ENCODE measurements around the gene ZBED4.

The ZBED4 gene

GRCh38 chr22:49877642-49878041 lies 24.0 kb downstream of the ZBED4 start:
- Histone ChIP-seq H3K27ac (ENCODE audit: low read depth, low read length) (no peak overlapping the region), H3K4me1 (ENCODE audit: insufficient read depth, low read length) (no peaks in the 10 kb centered on the region), H3K9ac (ENCODE audit: low read length) (no peak overlapping the region), H3K9me3 (ENCODE audit: low read length) (no peaks in the 10 kb centered on the region), H3K36me3 (ENCODE audit: insufficient read depth, low read length) (no peaks in the 10 kb centered on the region), H3K27me3 (ENCODE audit: control insufficient read depth in 1 of 2, insufficient read depth in 2 of 2, low read length in 2 of 2) (no peaks in the 10 kb centered on the region), H3K4me3 (ENCODE audit: low read depth in 1 of 2, low read length in 2 of 2) (no peak overlapping the region)

- H3K4me1 ChIP-seq (ENCODE audit: insufficient read depth, low read length), result no peaks in the 10 kb centered on the region
- H3K27me3 ChIP-seq (ENCODE audit: control insufficient read depth in 1 of 2, insufficient read depth in 2 of 2, low read length in 2 of 2), result no peaks in the 10 kb centered on the region
- no peaks in the 10 kb centered on the region for H3K36me3 ChIP-seq (ENCODE audit: insufficient read depth, low read length)
- H3K9me3 ChIP-seq (ENCODE audit: low read length), result no peaks in the 10 kb centered on the region
- H3K27ac ChIP-seq (ENCODE audit: low read depth, low read length), result no peak overlapping the region
- no peak overlapping the region for H3K9ac ChIP-seq (ENCODE audit: low read length)
- H3K4me3 ChIP-seq (ENCODE audit: low read depth in 1 of 2, low read length in 2 of 2), result no peak overlapping the region
Observed at GRCh38 chr22:49878206-49878605, 24.6 kb downstream of the ZBED4 start.

- H3K9me3 ChIP-seq (ENCODE audit: low read length), result no peaks in the 10 kb centered on the region
- no peaks in the 10 kb centered on the region for H3K4me1 ChIP-seq (ENCODE audit: insufficient read depth, low read length)
- no peak overlapping the region for H3K4me3 ChIP-seq (ENCODE audit: low read depth in 1 of 2, low read length in 2 of 2)
- H3K9ac ChIP-seq (ENCODE audit: low read length), result no peak overlapping the region
- H3K27ac ChIP-seq (ENCODE audit: low read depth, low read length), result no peak overlapping the region
- H3K27me3 ChIP-seq (ENCODE audit: control insufficient read depth in 1 of 2, insufficient read depth in 2 of 2, low read length in 2 of 2), result no peaks in the 10 kb centered on the region
- H3K36me3 ChIP-seq (ENCODE audit: insufficient read depth, low read length), result peaks cover 7% of the 10 kb centered on the region
Observed at GRCh38 chr22:49879871-49880270, 26.2 kb downstream of the ZBED4 start.

- no peaks in the 10 kb centered on the region for H3K4me1 ChIP-seq (ENCODE audit: insufficient read depth, low read length)
- H3K27me3 ChIP-seq (ENCODE audit: control insufficient read depth in 1 of 2, insufficient read depth in 2 of 2, low read length in 2 of 2), result no peaks in the 10 kb centered on the region
- peaks cover 7% of the 10 kb centered on the region for H3K36me3 ChIP-seq (ENCODE audit: insufficient read depth, low read length)
- H3K9me3 ChIP-seq (ENCODE audit: low read length), result no peaks in the 10 kb centered on the region
- no peak overlapping the region for H3K9ac ChIP-seq (ENCODE audit: low read length)
- no peak overlapping the region for H3K4me3 ChIP-seq (ENCODE audit: low read depth in 1 of 2, low read length in 2 of 2)
- H3K27ac ChIP-seq (ENCODE audit: low read depth, low read length), result no peak overlapping the region
Observed at GRCh38 chr22:49880281-49880680, 26.6 kb downstream of the ZBED4 start.

- Histone ChIP-seq H3K27ac (ENCODE audit: low read depth, low read length) (no peak overlapping the region), H3K36me3 (ENCODE audit: insufficient read depth, low read length) (peaks cover 22% of the 10 kb centered on the region), H3K4me1 (ENCODE audit: insufficient read depth, low read length) (no peaks in the 10 kb centered on the region), H3K4me3 (ENCODE audit: low read depth in 1 of 2, low read length in 2 of 2) (no peak overlapping the region), H3K27me3 (ENCODE audit: control insufficient read depth in 1 of 2, insufficient read depth in 2 of 2, low read length in 2 of 2) (no peaks in the 10 kb centered on the region), H3K9ac (ENCODE audit: low read length) (no peak overlapping the region), H3K9me3 (ENCODE audit: low read length) (no peaks in the 10 kb centered on the region)
Observed at GRCh38 chr22:49881856-49882255, 28.2 kb downstream of the ZBED4 start.

- Histone ChIP-seq H3K9me3 (ENCODE audit: low read length) (no peaks in the 10 kb centered on the region), H3K36me3 (ENCODE audit: insufficient read depth, low read length) (peaks cover 30% of the 10 kb centered on the region), H3K4me1 (ENCODE audit: insufficient read depth, low read length) (no peaks in the 10 kb centered on the region), H3K9ac (ENCODE audit: low read length) (no peak overlapping the region), H3K4me3 (ENCODE audit: low read depth in 1 of 2, low read length in 2 of 2) (no peak overlapping the region), H3K27ac (ENCODE audit: low read depth, low read length) (no peak overlapping the region), H3K27me3 (ENCODE audit: control insufficient read depth in 1 of 2, insufficient read depth in 2 of 2, low read length in 2 of 2) (no peaks in the 10 kb centered on the region)
Observed at GRCh38 chr22:49882519-49883293, 29.1 kb downstream of the ZBED4 start.

GRCh38 chr22:49883294-49883640 lies 29.6 kb downstream of the ZBED4 start:
- Histone ChIP-seq H3K4me3 (ENCODE audit: low read depth in 1 of 2, low read length in 2 of 2) (no peak overlapping the region), H3K36me3 (ENCODE audit: insufficient read depth, low read length) (peaks cover 31% of the 10 kb centered on the region), H3K9ac (ENCODE audit: low read length) (no peak overlapping the region), H3K9me3 (ENCODE audit: low read length) (no peaks in the 10 kb centered on the region), H3K4me1 (ENCODE audit: insufficient read depth, low read length) (no peaks in the 10 kb centered on the region), H3K27ac (ENCODE audit: low read depth, low read length) (no peak overlapping the region), H3K27me3 (ENCODE audit: control insufficient read depth in 1 of 2, insufficient read depth in 2 of 2, low read length in 2 of 2) (no peaks in the 10 kb centered on the region)

- Histone ChIP-seq H3K27me3 (ENCODE audit: control insufficient read depth in 1 of 2, insufficient read depth in 2 of 2, low read length in 2 of 2) (no peaks in the 10 kb centered on the region), H3K36me3 (ENCODE audit: insufficient read depth, low read length) (peaks cover 33% of the 10 kb centered on the region), H3K27ac (ENCODE audit: low read depth, low read length) (no peak overlapping the region), H3K4me3 (ENCODE audit: low read depth in 1 of 2, low read length in 2 of 2) (no peak overlapping the region), H3K4me1 (ENCODE audit: insufficient read depth, low read length) (no peaks in the 10 kb centered on the region), H3K9ac (ENCODE audit: low read length) (no peak overlapping the region), H3K9me3 (ENCODE audit: low read length) (no peaks in the 10 kb centered on the region)
Observed at GRCh38 chr22:49884075-49884474, 30.4 kb downstream of the ZBED4 start.

- Histone ChIP-seq H3K4me3 (ENCODE audit: low read depth in 1 of 2, low read length in 2 of 2) (no peak overlapping the region), H3K27me3 (ENCODE audit: control insufficient read depth in 1 of 2, insufficient read depth in 2 of 2, low read length in 2 of 2) (no peaks in the 10 kb centered on the region), H3K4me1 (ENCODE audit: insufficient read depth, low read length) (no peaks in the 10 kb centered on the region), H3K36me3 (ENCODE audit: insufficient read depth, low read length) (peaks cover 36% of the 10 kb centered on the region), H3K9ac (ENCODE audit: low read length) (no peak overlapping the region), H3K9me3 (ENCODE audit: low read length) (no peaks in the 10 kb centered on the region), H3K27ac (ENCODE audit: low read depth, low read length) (no peak overlapping the region)
Observed at GRCh38 chr22:49884503-49885260, 31.0 kb downstream of the ZBED4 start.

GRCh38 chr22:49885281-49885680 lies 31.6 kb downstream of the ZBED4 start:
- Histone ChIP-seq H3K4me1 (ENCODE audit: insufficient read depth, low read length) (no peaks in the 10 kb centered on the region), H3K27me3 (ENCODE audit: control insufficient read depth in 1 of 2, insufficient read depth in 2 of 2, low read length in 2 of 2) (no peaks in the 10 kb centered on the region), H3K4me3 (ENCODE audit: low read depth in 1 of 2, low read length in 2 of 2) (no peak overlapping the region), H3K36me3 (ENCODE audit: insufficient read depth, low read length) (peaks cover 36% of the 10 kb centered on the region), H3K9ac (ENCODE audit: low read length) (no peak overlapping the region), H3K9me3 (ENCODE audit: low read length) (no peaks in the 10 kb centered on the region), H3K27ac (ENCODE audit: low read depth, low read length) (no peak overlapping the region)

- H3K27me3 ChIP-seq (ENCODE audit: control insufficient read depth in 1 of 2, insufficient read depth in 2 of 2, low read length in 2 of 2), result no peaks in the 10 kb centered on the region
- no peak overlapping the region for H3K9ac ChIP-seq (ENCODE audit: low read length)
- no peak overlapping the region for H3K4me3 ChIP-seq (ENCODE audit: low read depth in 1 of 2, low read length in 2 of 2)
- H3K4me1 ChIP-seq (ENCODE audit: insufficient read depth, low read length), result no peaks in the 10 kb centered on the region
- H3K9me3 ChIP-seq (ENCODE audit: low read length), result no peaks in the 10 kb centered on the region
- H3K27ac ChIP-seq (ENCODE audit: low read depth, low read length), result no peak overlapping the region
- peaks cover 36% of the 10 kb centered on the region for H3K36me3 ChIP-seq (ENCODE audit: insufficient read depth, low read length)
Observed at GRCh38 chr22:49885881-49886280, 32.2 kb downstream of the ZBED4 start.

All from muscle layer of colon (tissue), 2 donors.